NOMO-1 (cell line): ENCODE data around the gene MAGEA9B.
"Not testable (repeated sequence)": the region's sequence is repeated elsewhere in the genome, so short reads cannot be mapped to it uniquely, and the experiment has no call there.

Source experiments
- DNase-seq, 2 experiments: peaks; one replicate each; lab custom pipeline; 2025; ENCODE audit not compliant: unreplicated experiment in 2 of 2; lab: John Stamatoyannopoulos, UW

MAGEA9B gene

GRCh38 chrX:149572743-149573142, 14.5 kb downstream of the MAGEA9B start:
- no peak for DNase-seq

- no peak for DNase-seq
Measured at GRCh38 chrX:149571770-149572169, 15.5 kb downstream of the MAGEA9B start.

- no peak for DNase-seq
Measured at GRCh38 chrX:149570668-149571067, 16.6 kb downstream of the MAGEA9B start.

GRCh38 chrX:149569770-149570169, 17.5 kb downstream of the MAGEA9B start:
- DNase-seq: no peak

GRCh38 chrX:149568701-149569296, 18.5 kb downstream of the MAGEA9B start:
- DNase-seq: no peak

GRCh38 chrX:149567621-149568417, 19.4 kb downstream of the MAGEA9B start:
- no peak for DNase-seq

GRCh38 chrX:149563359-149563758, 23.9 kb downstream of the MAGEA9B start:
- no peak for DNase-seq

GRCh38 chrX:149555251-149555650, 32.0 kb downstream of the MAGEA9B start:
- not testable (repeated sequence) for DNase-seq

- DNase-seq: not testable (repeated sequence)
Measured at GRCh38 chrX:149551939-149552248, 35.4 kb downstream of the MAGEA9B start.

GRCh38 chrX:149551245-149551938, 35.9 kb downstream of the MAGEA9B start:
- DNase-seq: not testable (repeated sequence)

GRCh38 chrX:149550454-149550853, 36.8 kb downstream of the MAGEA9B start:
- DNase-seq: not testable (repeated sequence)

- DNase-seq: not testable (repeated sequence)
Measured at GRCh38 chrX:149549701-149550100, 37.6 kb downstream of the MAGEA9B start, which contains the start of gene HSFX3. Gene HSFX3 (minus strand): TSS chrX:149549924. CDS start chrX:149549852, 72 bp downstream.

GRCh38 chrX:149547782-149548181, 39.5 kb downstream of the MAGEA9B start:
- not testable (repeated sequence) for DNase-seq

GRCh38 chrX:149546962-149547361, 40.3 kb downstream of the MAGEA9B start:
- not testable (repeated sequence) for DNase-seq

GRCh38 chrX:149545545-149546543, 41.4 kb downstream of the MAGEA9B start:
- not testable (repeated sequence) for DNase-seq

GRCh38 chrX:149541521-149542047, 45.7 kb downstream of the MAGEA9B start:
- DNase-seq: no peak

- peak; percentile 76 to 89 for DNase-seq
Measured at GRCh38 chrX:149540621-149541520, 46.4 kb downstream of the MAGEA9B start, which contains the start of gene EOLA1. Gene EOLA1 (plus strand): TSS chrX:149541012. CDS start chrX:149545631, 4,619 bp downstream.

GRCh38 chrX:149540131-149540620, 47.1 kb downstream of the MAGEA9B start:
- DNase-seq: peak; percentile 60 to 79
